ENCODE measurements around the gene ATG101. TPM values are rescaled to one million over a fixed set of nuclear protein-coding genes. Genes with fewer than 3 reads are reported as not detected.

Gene ATG101
- total RNA-seq, 6 experiments from 2014 or later = 62.1 to 73.6 (median 66.6) TPM

DNA sequence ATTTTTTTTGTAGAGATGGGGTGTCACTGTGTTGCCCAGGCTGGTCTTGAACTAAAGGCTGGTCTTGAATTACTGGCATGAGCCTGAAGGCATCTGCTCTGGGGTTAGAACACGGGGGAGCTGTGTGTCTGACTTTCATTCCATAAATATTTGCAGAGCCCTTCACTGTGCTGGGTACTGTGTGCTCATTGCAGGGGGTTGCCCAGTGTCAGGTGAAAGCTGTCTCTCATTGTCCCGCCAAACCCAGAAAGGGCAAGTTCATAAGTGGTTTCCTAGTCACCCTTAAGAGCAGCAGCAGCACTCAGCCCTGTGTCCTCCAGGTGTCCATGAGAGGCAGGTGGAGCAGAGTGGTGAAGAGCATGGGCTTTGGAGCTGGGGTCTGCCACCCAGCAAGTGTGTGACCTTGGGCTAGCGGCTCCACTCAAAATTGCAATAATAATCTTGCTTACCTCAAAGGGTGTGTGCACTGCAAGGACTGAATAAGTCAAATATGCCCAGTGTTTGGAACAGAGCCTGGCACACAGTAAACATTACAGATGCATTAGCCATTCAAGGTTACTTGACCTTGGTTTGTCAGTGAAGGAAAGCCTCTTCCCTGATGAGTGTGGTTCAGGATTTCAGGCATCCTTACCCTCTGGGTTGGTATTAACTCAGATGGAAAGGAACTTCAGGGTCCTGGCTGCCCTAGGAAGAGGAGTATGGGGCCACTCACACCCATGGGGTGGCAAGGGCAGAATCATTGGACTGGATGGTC lies 5.4 kb downstream of the ATG101 start:
- H3K9me3 Mint-ChIP-seq = no peaks in the 10 kb centered on the region
- peaks cover 68% of the 10 kb centered on the region for H3K4me1 Mint-ChIP-seq (ENCODE audit: low read depth)
- no peak for TF ChIP-seq CTCF (IDR thresholded peaks at IDR 0.05)
- DNase-seq = peak; percentile 60
- H3K4me3 Mint-ChIP-seq = peak overlapping the region; percentile 20; the same call in 1 of the 2 replicates
- H3K27me3 Mint-ChIP-seq (ENCODE audit: insufficient read depth) = peaks cover 3% of the 10 kb centered on the region
- H3K36me3 Mint-ChIP-seq (ENCODE audit: low read depth) = peaks cover 49% of the 10 kb centered on the region
- peak overlapping the region; percentile 54; the same call in 1 of the 2 replicates for H3K27ac Mint-ChIP-seq

GRCh38 chr12:52076811-52077210 lies 7.0 kb downstream of the ATG101 start:
- DNase-seq = no peak
- H3K4me1 Mint-ChIP-seq (ENCODE audit: low read depth) = peaks cover 61% of the 10 kb centered on the region
- peaks cover 3% of the 10 kb centered on the region for H3K27me3 Mint-ChIP-seq (ENCODE audit: insufficient read depth)
- no peaks in the 10 kb centered on the region for H3K9me3 Mint-ChIP-seq
- H3K4me3 Mint-ChIP-seq = no peak overlapping the region
- no peak for TF ChIP-seq CTCF (IDR thresholded peaks at IDR 0.05)
- peaks cover 35% of the 10 kb centered on the region for H3K36me3 Mint-ChIP-seq (ENCODE audit: low read depth)
- no peak overlapping the region for H3K27ac Mint-ChIP-seq

GRCh38 chr12:52078276-52078675 lies 8.5 kb downstream of the ATG101 start:
- no peaks in the 10 kb centered on the region for H3K9me3 Mint-ChIP-seq
- peaks cover 24% of the 10 kb centered on the region for H3K36me3 Mint-ChIP-seq (ENCODE audit: low read depth)
- no peak overlapping the region for H3K4me3 Mint-ChIP-seq
- no peak for TF ChIP-seq CTCF (IDR thresholded peaks at IDR 0.05)
- H3K27ac Mint-ChIP-seq = no peak overlapping the region
- peaks cover 61% of the 10 kb centered on the region for H3K4me1 Mint-ChIP-seq (ENCODE audit: low read depth)
- no peak for DNase-seq
- H3K27me3 Mint-ChIP-seq (ENCODE audit: insufficient read depth) = peaks cover 3% of the 10 kb centered on the region

DNA sequence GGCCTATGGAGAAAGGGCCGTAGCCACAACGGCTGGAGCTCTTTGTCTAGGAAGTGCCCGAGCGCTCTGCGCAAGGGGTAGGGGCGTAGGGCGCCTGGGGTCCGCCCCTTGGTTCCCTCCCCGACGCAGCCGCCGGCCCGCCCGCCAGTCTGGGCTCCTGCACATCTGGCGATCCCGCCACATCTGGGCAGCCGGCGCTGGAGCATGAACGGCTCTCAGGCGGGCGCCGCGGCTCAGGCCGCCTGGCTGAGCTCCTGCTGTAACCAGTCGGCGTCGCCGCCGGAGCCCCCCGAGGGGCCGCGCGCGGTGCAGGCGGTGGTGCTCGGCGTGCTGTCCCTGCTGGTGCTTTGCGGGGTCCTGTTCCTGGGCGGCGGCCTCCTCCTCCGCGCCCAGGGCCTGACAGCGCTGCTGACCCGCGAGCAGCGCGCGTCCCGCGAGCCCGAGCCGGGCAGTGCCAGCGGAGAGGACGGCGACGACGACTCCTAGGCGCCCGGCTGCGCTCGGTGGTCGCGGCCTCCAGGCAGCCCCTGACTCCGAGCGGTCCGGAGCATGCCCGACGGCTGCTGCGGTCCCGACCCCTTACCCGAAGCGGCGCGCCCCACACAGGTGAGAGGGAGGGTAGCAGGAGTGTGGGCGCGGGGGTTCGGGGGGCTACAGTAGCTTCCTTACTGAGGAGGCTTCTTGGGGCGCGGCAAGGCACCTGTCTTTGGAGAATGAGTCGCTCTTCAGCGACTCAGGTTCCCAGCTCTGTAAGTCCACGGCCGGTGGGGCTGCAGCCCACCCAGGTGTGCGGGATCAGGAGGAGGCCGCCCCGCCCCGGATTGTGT lies 10.0 kb downstream of the ATG101 start, which contains the start of gene SMIM41:
Gene SMIM41 (plus strand): TSS at position 129 of the 827 bp plus-strand sequence. CDS start 76 bp downstream, at position 205.
- H3K36me3 Mint-ChIP-seq (ENCODE audit: low read depth) = peaks cover 12% of the 10 kb centered on the region
- no peak for DNase-seq
- H3K4me1 Mint-ChIP-seq (ENCODE audit: low read depth) = peaks cover 51% of the 10 kb centered on the region
- no peaks in the 10 kb centered on the region for H3K9me3 Mint-ChIP-seq
- H3K27me3 Mint-ChIP-seq (ENCODE audit: insufficient read depth) = peaks cover 4% of the 10 kb centered on the region
- no peak for TF ChIP-seq CTCF (IDR thresholded peaks at IDR 0.05)
- no peak within 1 kb of the TSS for H3K4me3 Mint-ChIP-seq
- H3K27ac Mint-ChIP-seq = no peak within 1 kb of the TSS; the same call in 1 of the 2 replicates

DNA sequence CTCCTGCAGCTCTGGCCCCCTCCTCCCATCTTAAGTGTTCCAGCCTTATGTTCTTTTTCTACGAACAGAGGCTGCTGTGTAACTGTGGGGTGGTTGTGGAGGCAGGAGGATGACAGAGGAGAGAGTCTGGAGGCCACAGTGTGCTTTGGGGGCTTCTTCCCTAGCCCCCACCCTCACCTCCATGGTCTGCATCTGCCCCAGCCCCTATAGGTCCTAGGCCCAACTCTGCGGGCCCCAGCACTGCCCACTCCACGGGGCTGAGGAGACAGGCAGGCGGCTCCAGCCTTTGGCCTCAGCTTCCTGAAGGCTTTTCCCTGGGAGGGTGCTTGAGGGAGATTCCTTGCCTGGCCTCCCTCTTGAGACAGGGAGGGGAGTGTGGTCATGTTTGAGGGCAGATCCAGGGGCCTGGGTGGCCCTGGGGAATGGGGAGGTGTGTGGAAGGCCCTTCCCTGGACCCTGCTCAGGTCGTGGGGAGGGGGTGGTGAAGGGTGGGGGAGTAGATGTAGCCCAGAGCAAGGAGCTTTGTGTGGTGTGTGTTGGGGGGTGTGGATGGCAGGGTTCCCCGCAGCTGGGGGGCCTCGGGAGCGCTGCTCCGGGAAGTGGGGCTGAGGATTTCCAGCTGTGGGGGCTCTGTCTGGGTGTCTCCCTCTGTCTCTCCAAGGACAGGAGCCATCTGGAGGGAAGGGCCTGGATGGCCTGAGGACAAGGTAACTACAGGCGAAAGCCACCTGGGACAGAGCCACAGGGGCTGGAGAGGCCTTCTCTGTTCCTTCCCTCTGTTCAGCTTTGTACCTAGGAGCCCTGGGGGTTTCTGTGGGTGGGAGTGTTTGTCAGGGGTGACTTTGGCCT lies 10.8 kb downstream of the ATG101 start:
- Mint-ChIP-seq H3K27me3 (ENCODE audit: insufficient read depth) (peaks cover 4% of the 10 kb centered on the region), H3K4me1 (ENCODE audit: low read depth) (peaks cover 42% of the 10 kb centered on the region), H3K9me3 (no peaks in the 10 kb centered on the region), H3K4me3 (no peak overlapping the region), H3K27ac (no peak overlapping the region; the same call in 1 of the 2 replicates), H3K36me3 (ENCODE audit: low read depth) (peaks cover 8% of the 10 kb centered on the region)
- DNase-seq = no peak
- TF ChIP-seq CTCF (IDR thresholded peaks at IDR 0.05) = no peak
